Fibroblast of pulmonary artery (primary cell): ENCODE data around the gene PIK3AP1.

Source experiments
- DNase-seq: peaks from one replicate; pipeline ENCODE4 v3.0.0-alpha.2; 2010; ENCODE audit warnings: low read depth
- H3K4me3 ChIP-seq: replicated peaks from 2 replicates; pipeline ENCODE4 v1.5.1; 2011; ENCODE audit warnings: low read depth, mild to moderate bottlenecking, control low read depth, low read length, moderate library complexity
- CTCF ChIP-seq: IDR thresholded peaks from 2 replicates; pipeline ENCODE4 v1.5.1; 2011; ENCODE audit warnings: mild to moderate bottlenecking, control low read depth, low read length, inconsistent platforms; ENCODE audit errors: missing control alignments

PIK3AP1 gene

GRCh38 chr10:96661632-96662031 is 58.7 kb downstream of the PIK3AP1 start:
- TF ChIP-seq CTCF = no peak
- DNase-seq = no peak
- no peak overlapping the region for H3K4me3 ChIP-seq

GRCh38 chr10:96660297-96660696 is 60.0 kb downstream of the PIK3AP1 start:
- H3K4me3 ChIP-seq = no peak overlapping the region
- DNase-seq = no peak
- no peak for TF ChIP-seq CTCF

- H3K4me3 ChIP-seq = no peak overlapping the region
- no peak for TF ChIP-seq CTCF
- DNase-seq = no peak
Observed at GRCh38 chr10:96658844-96659243, 61.5 kb downstream of the PIK3AP1 start.

GRCh38 chr10:96657385-96657784 is 62.9 kb downstream of the PIK3AP1 start:
- no peak overlapping the region for H3K4me3 ChIP-seq
- TF ChIP-seq CTCF = no peak
- no peak for DNase-seq

- no peak for TF ChIP-seq CTCF
- DNase-seq = no peak
- H3K4me3 ChIP-seq = no peak overlapping the region
Observed at GRCh38 chr10:96656839-96657238, 63.5 kb downstream of the PIK3AP1 start.

GRCh38 chr10:96656198-96656577 is 64.1 kb downstream of the PIK3AP1 start:
- H3K4me3 ChIP-seq = no peak overlapping the region
- no peak for TF ChIP-seq CTCF

GRCh38 chr10:96655461-96656197 is 64.7 kb downstream of the PIK3AP1 start:
- DNase-seq = no peak
- no peak for TF ChIP-seq CTCF
- no peak overlapping the region for H3K4me3 ChIP-seq

More at GRCh38 chr10:96656198-96656577, 64.1 kb downstream of the PIK3AP1 start:
- no peak for DNase-seq
